Activated CD8-positive, alpha-beta memory T cell treated with anti-CD3 and anti-CD28 coated beads, Interleukin-2, amount 10 ng/mL, durations not matched to agents 7 days and 5 days (primary cell): ENCODE results near the gene NKX1-1. TPM values are rescaled to one million over a fixed set of nuclear protein-coding genes. Genes with fewer than 3 reads are reported as not detected.
"Not testable (repeated sequence)": the region's sequence is repeated elsewhere in the genome, so short reads cannot be mapped to it uniquely, and the experiment has no call there.

Experiments used
- ATAC-seq: fragments of 150-1000 bp; cut with Tn5 transposase; one replicate; pipeline ENCODE4 v1.10.0; 2021; ENCODE audit warnings: moderate library complexity
- CTCF ChIA-PET: fragments of 350-600 bp; sonication (Branson Sonifier 250); formaldehyde crosslinking; loops from one replicate; lab custom pipeline; 2021; ENCODE audit warnings: antibody characterized with exemption; lab: Charles Lee
- DNase-seq: peaks from one replicate; pipeline ENCODE4 v3.0.0-alpha.2; 2020
- H3K27ac Mint-ChIP-seq: one replicate; pipeline ENCODE4 v1.8.0; 2021; ENCODE audit warnings: mild to moderate bottlenecking, mixed read lengths
- H3K27me3 Mint-ChIP-seq: one replicate; pipeline ENCODE4 v1.8.0; 2021; ENCODE audit warnings: mixed read lengths
- H3K36me3 Mint-ChIP-seq: one replicate; pipeline ENCODE4 v1.8.0; 2021; ENCODE audit warnings: mild to moderate bottlenecking, mixed read lengths
- H3K4me1 Mint-ChIP-seq: one replicate; pipeline ENCODE4 v1.8.0; 2021; ENCODE audit warnings: mixed read lengths
- H3K4me3 Mint-ChIP-seq: one replicate; pipeline ENCODE4 v1.8.0; 2021; ENCODE audit warnings: mild to moderate bottlenecking, moderate library complexity, mixed read lengths
- H3K9me3 Mint-ChIP-seq: one replicate; pipeline ENCODE4 v1.8.0; 2022; ENCODE audit warnings: low read depth, mixed read lengths
- total RNA-seq, 2 experiments: library from RNA; stranded (reverse); gene quantifications; one replicate each; pipeline ENCODE4 v1.2.3, GENCODE V29; 2021

Gene NKX1-1
- total RNA-seq, 2 experiments from 2014 or later, result not detected

- CTCF ChIA-PET, H3K9me3 Mint-ChIP-seq, DNase-seq, H3K4me1 Mint-ChIP-seq, ATAC-seq, H3K36me3 Mint-ChIP-seq, H3K27ac Mint-ChIP-seq, H3K4me3 Mint-ChIP-seq, H3K27me3 Mint-ChIP-seq: not testable (repeated sequence)
Observed at GRCh38 chr4:1443688-1444172, 37.5 kb upstream of the NKX1-1 start.

- no peaks in the 10 kb centered on the region for H3K9me3 Mint-ChIP-seq
- no peak overlapping the region for H3K27ac Mint-ChIP-seq
- no peak for ATAC-seq
- peaks cover 14% of the 10 kb centered on the region for H3K27me3 Mint-ChIP-seq
- DNase-seq, result no peak
- no peaks in the 10 kb centered on the region for H3K4me1 Mint-ChIP-seq
- H3K36me3 Mint-ChIP-seq, result no peaks in the 10 kb centered on the region
- CTCF ChIA-PET, result no interaction called here
- no peak overlapping the region for H3K4me3 Mint-ChIP-seq
Observed at GRCh38 chr4:1427010-1427409, 20.8 kb upstream of the NKX1-1 start.

- no peaks in the 10 kb centered on the region for H3K36me3 Mint-ChIP-seq
- CTCF ChIA-PET, result no interaction called here
Observed at GRCh38 chr4:1421657-1422056, 15.4 kb upstream of the NKX1-1 start.

GRCh38 chr4:1419708-1420107 is 13.5 kb upstream of the NKX1-1 start:
- Mint-ChIP-seq H3K4me3 (no peak overlapping the region), H3K27me3 (peaks cover 20% of the 10 kb centered on the region), H3K9me3 (no peaks in the 10 kb centered on the region), H3K4me1 (no peaks in the 10 kb centered on the region), H3K27ac (no peak overlapping the region), H3K36me3 (no peaks in the 10 kb centered on the region)
- CTCF ChIA-PET, result no interaction called here
- peak; percentile 11 for DNase-seq
- ATAC-seq, result no peak

More at GRCh38 chr4:1421657-1422056, 15.4 kb upstream of the NKX1-1 start:
- Mint-ChIP-seq H3K4me3 (no peak overlapping the region), H3K27me3 (peaks cover 17% of the 10 kb centered on the region), H3K9me3 (no peaks in the 10 kb centered on the region), H3K4me1 (no peaks in the 10 kb centered on the region), H3K27ac (no peak overlapping the region)
- no peak for DNase-seq
- no peak for ATAC-seq

- no peak overlapping the region for H3K27ac Mint-ChIP-seq
- peaks cover 16% of the 10 kb centered on the region for H3K27me3 Mint-ChIP-seq
- no peaks in the 10 kb centered on the region for H3K36me3 Mint-ChIP-seq
- no peak overlapping the region for H3K4me3 Mint-ChIP-seq
- CTCF ChIA-PET, result no interaction called here
- no peaks in the 10 kb centered on the region for H3K9me3 Mint-ChIP-seq
- peak; percentile 34 for DNase-seq
- H3K4me1 Mint-ChIP-seq, result no peaks in the 10 kb centered on the region
- ATAC-seq, result no peak
Observed at GRCh38 chr4:1418494-1419285, 12.4 kb upstream of the NKX1-1 start.

GRCh38 chr4:1417522-1418390 is 11.5 kb upstream of the NKX1-1 start:
- Mint-ChIP-seq H3K4me3 (no peak overlapping the region), H3K4me1 (no peaks in the 10 kb centered on the region), H3K27ac (no peak overlapping the region), H3K9me3 (no peaks in the 10 kb centered on the region), H3K27me3 (peaks cover 20% of the 10 kb centered on the region), H3K36me3 (no peaks in the 10 kb centered on the region)
- DNase-seq (peak; percentile 34), ATAC-seq (no peak)
- CTCF ChIA-PET, result no interaction called here

GRCh38 chr4:1416948-1417260 is 10.7 kb upstream of the NKX1-1 start:
- Mint-ChIP-seq H3K27me3 (peaks cover 15% of the 10 kb centered on the region), H3K4me3 (no peak overlapping the region), H3K27ac (no peak overlapping the region), H3K36me3 (no peaks in the 10 kb centered on the region), H3K9me3 (no peaks in the 10 kb centered on the region), H3K4me1 (no peaks in the 10 kb centered on the region)
- CTCF ChIA-PET, result no interaction called here
- ATAC-seq, result no peak
- peak; percentile 12 for DNase-seq

GRCh38 chr4:1416051-1416947 is 10.1 kb upstream of the NKX1-1 start:
- no peak overlapping the region for H3K4me3 Mint-ChIP-seq

GRCh38 chr4:1415681-1415981 is 9.4 kb upstream of the NKX1-1 start:
- Mint-ChIP-seq H3K4me1 (no peaks in the 10 kb centered on the region), H3K36me3 (no peaks in the 10 kb centered on the region), H3K4me3 (no peak overlapping the region), H3K27ac (no peak overlapping the region), H3K27me3 (peaks cover 17% of the 10 kb centered on the region), H3K9me3 (no peaks in the 10 kb centered on the region)
- DNase-seq (peak; percentile 25), ATAC-seq (no peak)
- CTCF ChIA-PET, result no interaction called here

More at GRCh38 chr4:1416051-1416947, 10.1 kb upstream of the NKX1-1 start:
- peak; percentile 34 for DNase-seq
- CTCF ChIA-PET, result no interaction called here
- no peaks in the 10 kb centered on the region for H3K4me1 Mint-ChIP-seq
- no peaks in the 10 kb centered on the region for H3K9me3 Mint-ChIP-seq
- H3K27me3 Mint-ChIP-seq, result peaks cover 13% of the 10 kb centered on the region
- H3K27ac Mint-ChIP-seq, result no peak overlapping the region
- no peak for ATAC-seq
- H3K36me3 Mint-ChIP-seq, result no peaks in the 10 kb centered on the region

GRCh38 chr4:1414831-1415680 is 8.8 kb upstream of the NKX1-1 start:
- Mint-ChIP-seq H3K4me3 (no peak overlapping the region), H3K4me1 (no peaks in the 10 kb centered on the region), H3K27ac (no peak overlapping the region), H3K9me3 (no peaks in the 10 kb centered on the region), H3K27me3 (peaks cover 19% of the 10 kb centered on the region), H3K36me3 (no peaks in the 10 kb centered on the region)
- DNase-seq (no peak), ATAC-seq (no peak)
- CTCF ChIA-PET, result no interaction called here

- Mint-ChIP-seq H3K27ac (no peak overlapping the region), H3K27me3 (peaks cover 25% of the 10 kb centered on the region), H3K9me3 (no peaks in the 10 kb centered on the region), H3K4me1 (no peaks in the 10 kb centered on the region), H3K4me3 (no peak overlapping the region), H3K36me3 (no peaks in the 10 kb centered on the region)
- CTCF ChIA-PET, result no interaction called here
- no peak for DNase-seq
- no peak for ATAC-seq
Observed at GRCh38 chr4:1413687-1414479, 7.6 kb upstream of the NKX1-1 start.

- H3K27ac Mint-ChIP-seq, result no peak overlapping the region
- no peak overlapping the region for H3K4me3 Mint-ChIP-seq
- H3K4me1 Mint-ChIP-seq, result no peaks in the 10 kb centered on the region
- DNase-seq (no peak), ATAC-seq (no peak)
- no peaks in the 10 kb centered on the region for H3K36me3 Mint-ChIP-seq
- CTCF ChIA-PET, result no interaction called here
- H3K27me3 Mint-ChIP-seq, result peaks cover 32% of the 10 kb centered on the region
- no peaks in the 10 kb centered on the region for H3K9me3 Mint-ChIP-seq
Observed at GRCh38 chr4:1413204-1413663, 7.0 kb upstream of the NKX1-1 start.
